Putamen (tissue), 1 donor: Measurements from ENCODE around the gene PPFIA4.
A peak's percentile ranks its signal among the peaks of the same experiment; 100 is the strongest.

Source experiments
- DNase-seq: peaks from one replicate; pipeline ENCODE4 v3.0.0-alpha.2; 2016; ENCODE audit warnings: low spot score

The PPFIA4 gene

DNA sequence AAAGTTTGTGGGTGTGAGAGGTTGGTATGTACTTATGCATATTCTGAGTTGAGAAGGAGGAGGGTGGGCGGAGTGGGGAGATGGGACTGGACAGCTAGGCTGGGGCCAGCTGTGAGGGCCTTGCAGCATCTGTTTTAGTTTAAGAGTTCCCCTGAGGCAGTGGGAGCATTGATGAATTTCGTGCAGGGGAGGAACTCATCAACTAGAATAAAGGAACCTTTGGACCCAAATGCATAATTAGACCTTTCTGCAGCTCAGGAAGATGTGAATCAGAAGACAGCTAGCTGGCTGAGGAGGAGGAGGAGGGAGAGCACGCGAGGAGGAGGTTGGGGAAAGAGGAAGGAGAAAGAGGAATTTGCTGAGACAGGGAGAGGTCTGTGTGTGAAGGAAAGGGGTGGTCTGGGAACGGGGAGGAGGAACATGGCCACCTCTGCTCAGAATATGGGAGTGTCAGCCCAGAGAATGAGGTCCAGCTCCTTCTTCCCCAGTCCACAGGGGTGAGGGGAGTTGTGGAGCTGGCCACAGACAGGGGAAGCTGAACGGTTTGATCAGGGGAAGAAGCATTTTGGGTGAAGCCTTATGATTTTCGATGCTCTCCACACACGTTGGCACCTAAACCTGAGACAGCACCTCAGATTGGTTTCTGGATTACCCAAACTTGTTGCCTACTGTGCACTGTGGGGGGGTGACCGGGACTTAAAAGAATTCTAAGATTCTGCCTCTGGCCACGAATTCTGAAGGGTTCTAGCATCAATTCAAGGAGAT lies 31.8 kb downstream of the PPFIA4 start:
- peak; percentile 71 for DNase-seq

DNA sequence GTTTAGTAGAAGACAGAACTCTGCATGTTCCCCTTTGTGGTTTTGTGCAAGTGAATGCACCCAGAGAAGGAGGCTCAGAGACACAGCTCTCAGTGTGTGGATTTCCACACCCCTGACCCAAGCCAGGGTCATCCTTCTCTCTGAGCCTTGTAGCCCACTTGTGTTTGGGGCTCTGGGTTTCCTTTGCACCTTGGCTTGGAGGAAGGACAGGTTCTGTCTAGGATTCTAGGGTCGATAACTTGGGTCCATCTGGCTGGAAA lies 32.3 kb downstream of the PPFIA4 start:
- DNase-seq: no peak

DNA sequence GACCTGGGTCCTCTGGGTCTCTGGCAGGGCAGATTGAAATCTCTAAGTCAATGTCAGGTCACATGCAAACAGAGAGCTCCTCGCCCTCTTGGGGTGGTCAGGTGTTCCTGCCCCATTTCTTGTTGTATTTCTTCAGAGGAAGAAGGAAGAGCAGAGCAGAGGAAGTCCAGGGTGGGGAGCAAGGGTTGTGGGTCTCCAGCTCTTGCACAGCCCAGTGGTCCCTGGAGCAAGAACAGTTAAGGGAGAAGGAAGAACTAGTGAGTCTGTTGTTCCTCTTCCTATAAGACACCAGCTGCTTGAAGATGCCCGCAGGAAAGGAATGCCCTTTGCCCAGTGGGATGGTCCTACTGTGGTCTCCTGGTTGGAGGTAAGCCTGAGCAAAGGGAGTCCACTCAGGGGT lies 33.2 kb downstream of the PPFIA4 start:
- DNase-seq: no peak

DNA sequence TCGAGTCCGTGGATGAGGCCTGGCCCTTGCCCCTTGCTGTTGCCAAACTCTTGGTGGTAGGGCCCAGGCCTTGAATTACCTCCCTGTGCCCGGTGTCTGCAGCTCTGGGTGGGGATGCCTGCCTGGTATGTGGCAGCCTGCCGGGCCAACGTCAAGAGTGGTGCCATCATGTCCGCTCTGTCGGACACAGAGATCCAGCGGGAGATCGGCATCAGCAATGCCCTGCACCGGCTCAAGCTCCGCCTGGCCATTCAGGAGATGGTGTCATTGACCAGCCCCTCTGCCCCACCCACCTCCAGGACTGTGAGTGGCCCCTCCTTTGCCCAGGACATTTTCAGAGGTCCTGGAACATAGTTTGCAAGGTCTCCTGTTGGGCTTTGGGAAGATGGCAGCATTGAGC lies 33.8 kb downstream of the PPFIA4 start:
- DNase-seq: no peak

DNA sequence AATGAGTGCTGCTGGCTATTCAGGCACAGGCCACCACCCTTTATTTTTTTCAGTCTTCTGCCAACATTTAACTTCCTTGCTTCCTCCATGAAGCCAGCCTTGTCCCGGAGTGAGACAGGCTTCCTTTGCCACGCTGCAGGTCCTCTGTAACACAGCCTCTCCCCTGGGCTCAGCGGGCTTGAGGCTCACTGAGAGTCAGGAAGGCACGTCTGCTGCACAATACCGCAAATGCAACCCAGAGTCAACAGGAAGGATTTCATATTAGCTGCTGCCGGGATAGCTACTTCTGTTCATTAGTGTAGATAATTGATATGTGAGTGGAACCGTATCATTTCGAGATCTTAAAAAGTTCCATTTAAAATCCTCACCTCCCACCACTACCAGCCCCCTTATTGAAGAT lies 37.0 kb downstream of the PPFIA4 start:
- DNase-seq: no peak

DNA sequence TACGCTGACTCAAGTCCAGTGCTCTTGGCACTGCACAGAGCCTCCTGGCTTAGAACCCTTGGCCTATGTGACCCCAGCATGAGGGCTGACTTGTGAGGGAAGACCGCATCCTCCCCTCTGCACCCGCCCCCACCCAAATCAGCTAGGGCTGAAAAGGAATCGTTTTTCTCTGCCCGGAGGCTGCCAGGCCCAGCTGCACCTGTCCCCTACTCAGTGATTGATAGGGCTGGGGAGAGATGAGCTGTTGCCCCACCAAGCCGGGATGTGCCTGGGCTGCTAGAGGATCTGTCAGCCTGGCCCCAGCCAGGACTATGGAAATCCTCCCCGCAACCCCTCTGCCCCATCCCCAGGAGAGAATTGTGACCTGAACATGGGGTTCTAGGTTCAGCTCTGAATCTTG lies 38.9 kb downstream of the PPFIA4 start:
- no peak for DNase-seq

DNA sequence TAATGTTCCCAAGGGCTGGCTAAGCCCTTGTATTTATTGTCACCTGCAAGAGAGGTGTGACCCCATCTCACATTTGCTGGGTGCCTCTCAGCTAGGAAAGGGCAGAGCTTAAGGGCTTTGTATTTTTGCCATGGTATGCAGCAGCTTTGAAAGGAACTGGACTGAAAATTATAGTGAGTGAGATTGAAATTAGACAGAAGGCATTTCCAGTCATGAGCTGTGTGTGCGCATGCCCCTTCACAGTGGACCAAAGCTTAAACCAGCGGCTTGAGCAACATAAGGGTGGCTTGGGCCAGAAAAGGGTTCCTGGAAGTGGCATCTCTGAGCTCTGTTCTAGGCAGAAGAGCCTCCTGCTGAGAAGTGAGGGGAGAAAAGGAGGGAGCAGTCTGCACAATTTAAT lies 39.7 kb downstream of the PPFIA4 start:
- no peak for DNase-seq

DNA sequence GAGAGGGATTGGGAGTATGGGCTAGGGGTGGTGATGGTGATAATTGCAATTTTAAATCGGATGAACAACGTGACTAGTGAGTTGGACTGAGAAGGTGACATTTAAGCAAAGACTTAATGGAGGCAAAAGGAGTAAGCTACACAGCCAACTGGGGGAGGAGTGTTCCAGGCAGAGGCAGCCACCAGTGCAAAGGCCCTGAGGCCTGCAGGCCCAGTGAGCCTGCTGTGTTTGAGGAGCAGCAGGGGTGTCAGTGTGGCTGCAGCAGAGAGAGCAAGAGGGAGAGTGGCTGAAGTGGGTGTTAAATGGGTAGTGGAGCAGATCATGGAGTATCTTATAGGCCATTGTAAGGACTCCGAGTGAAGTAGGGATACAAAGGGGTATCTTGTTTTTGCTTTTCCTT lies 40.7 kb downstream of the PPFIA4 start:
- DNase-seq: no peak

DNA sequence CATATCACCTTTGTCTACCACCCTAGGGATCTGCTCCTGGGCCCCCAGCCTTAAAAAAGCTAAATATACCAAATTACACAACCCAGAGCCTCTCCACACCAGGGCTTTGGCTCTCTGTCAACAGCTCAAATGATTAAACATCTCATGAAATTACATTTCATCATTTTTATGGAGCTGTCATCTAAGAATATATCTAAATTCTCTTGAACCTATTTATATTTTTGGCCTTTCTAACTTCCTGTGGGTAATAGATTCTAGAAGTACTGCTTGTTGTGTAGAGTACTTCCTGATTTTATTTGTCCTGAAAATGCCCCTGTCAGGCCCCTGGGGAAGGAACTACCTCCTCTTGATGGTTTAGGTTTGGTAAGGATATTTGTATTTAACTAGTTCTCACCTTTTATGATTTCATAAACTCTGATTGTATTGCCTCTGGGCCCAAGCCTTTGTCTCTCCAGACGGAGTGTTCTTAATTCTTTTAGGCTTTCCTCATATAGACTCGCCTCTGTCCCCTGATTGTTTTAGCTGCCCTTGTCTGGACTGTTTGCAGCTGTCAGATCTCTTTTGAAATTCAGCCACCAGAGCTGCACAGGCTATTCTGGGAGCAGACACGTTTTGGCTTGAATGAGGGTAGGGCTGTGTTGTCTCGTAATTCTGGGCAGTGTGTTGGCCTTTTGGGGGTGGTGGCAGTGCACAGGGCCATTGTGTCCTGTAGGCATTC lies 42.9 kb downstream of the PPFIA4 start:
- DNase-seq: peak; percentile 21

DNA sequence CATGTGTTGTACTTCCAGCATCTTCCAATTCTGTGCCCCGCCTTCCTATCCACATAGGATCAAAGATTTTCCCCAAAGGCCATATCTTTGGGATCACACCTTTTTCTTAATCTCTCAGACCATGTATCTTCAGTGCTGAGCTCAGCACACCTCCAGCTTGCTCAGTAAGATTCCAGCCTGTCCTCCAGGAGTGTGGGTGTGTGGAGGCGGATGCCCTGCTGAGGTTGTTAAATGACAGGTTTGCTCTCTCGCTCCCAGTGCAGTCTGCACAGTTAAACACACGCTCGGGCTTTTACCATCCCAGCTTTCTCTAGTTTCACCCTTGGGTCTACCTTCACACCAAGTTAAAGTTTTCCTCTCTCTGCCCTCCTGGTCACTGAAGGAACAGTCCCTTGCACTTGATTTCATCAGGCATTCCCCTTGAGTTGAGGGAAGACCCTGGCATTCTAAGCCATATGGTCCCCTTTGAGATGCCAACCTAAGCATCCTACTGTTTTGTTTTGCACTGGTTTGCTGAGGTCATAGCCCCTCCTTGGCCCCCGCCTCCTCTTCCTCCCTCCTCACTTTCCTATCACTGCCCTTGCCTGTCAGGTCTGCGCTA lies 45.8 kb downstream of the PPFIA4 start:
- no peak for DNase-seq

DNA sequence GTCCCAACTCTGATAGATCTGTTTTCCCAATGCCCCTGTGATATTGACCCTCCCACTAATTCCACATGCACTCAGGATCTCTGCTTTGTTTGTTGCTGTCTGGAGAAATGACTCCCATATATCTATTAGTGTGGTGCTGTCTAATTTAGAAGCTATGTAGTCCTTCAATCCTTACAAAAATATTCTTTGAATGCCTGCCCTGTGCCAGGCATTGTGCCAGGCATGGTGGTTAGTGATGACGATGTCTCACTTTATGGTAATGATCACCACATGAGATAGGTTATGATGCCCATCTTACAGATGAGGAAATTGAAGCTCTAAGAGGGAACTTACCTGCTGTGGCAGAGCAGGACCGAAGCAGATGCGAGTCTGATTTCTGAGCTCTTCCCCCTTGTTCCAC lies 46.6 kb downstream of the PPFIA4 start:
- no peak for DNase-seq

DNA sequence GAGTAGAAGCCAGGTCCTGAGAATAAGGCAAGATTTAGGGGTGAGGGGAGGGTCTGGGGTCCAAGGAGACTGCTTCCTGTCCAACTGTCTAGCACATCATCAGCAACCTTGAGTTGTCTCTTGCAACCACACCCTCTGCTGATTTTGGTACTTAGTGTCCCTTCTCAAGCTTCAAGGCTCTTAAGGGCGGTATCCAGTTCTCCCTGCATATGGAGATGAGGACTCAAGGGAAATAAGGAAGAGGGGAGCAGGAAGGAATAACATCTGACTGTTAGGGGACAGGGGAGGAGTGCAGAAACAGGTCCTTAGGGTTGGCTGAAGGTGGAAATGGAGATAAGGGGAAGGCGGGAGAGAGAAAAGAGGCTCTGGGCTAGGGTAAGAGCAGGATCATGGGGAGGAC lies 47.2 kb downstream of the PPFIA4 start:
- no peak for DNase-seq

DNA sequence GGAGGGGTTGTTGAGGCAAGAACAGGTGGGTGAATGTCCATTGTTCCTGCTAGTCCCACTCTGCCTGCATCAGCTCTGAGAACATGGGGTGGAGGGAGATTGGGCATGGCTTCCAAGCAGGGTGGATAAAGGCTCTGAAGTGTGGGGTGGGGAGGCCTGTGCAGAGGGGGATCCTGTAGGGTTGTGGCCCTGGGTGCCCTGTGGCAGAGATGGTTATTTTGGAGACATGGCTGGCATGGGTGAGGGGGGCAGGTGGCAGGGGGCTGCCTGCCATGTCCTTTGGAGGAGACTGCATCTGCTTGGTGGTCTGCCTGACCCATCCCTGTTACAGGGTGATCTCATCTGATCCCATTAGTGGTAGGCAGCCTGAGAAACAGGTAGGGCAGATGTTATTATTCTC lies 48.3 kb downstream of the PPFIA4 start:
- DNase-seq: no peak

DNA sequence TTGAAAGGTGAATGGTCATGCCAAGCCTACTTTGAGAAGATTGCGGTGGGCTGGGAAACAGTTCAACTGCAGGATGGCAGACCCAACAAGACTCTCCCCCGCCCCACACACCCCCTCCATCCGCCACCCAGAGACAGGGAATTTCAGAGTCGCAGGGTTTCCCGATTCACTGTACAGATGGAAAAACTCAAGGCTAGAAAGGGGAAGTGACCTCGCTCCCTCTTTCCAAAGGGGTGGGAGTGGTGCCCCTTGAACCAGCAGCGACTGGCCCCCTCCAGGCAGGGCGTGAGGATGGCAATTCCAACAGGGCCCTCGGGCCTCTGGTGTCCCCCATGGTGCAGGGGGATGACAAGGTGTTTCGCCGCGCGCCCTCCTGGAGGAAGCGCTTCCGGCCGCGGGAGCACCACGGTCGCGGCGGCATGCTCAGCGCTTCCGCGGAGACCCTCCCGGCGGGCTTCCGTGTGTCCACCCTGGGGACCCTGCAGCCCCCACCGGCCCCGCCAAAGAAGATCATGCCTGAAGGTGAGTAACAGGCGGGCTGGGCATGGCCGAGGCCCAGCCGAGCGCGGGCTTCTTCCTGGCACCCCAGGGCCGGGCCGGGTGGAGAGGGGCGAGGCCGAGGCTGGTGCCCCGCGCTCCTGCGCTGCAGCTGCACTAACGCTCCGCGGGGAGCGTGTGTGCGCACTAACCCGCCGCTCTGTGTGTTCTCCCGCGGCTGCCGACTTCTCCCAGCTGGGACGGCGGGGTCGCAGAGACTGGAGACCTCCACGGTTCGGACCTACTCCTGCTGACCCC lies 49.1 kb downstream of the PPFIA4 start:
- DNase-seq: no peak

DNA sequence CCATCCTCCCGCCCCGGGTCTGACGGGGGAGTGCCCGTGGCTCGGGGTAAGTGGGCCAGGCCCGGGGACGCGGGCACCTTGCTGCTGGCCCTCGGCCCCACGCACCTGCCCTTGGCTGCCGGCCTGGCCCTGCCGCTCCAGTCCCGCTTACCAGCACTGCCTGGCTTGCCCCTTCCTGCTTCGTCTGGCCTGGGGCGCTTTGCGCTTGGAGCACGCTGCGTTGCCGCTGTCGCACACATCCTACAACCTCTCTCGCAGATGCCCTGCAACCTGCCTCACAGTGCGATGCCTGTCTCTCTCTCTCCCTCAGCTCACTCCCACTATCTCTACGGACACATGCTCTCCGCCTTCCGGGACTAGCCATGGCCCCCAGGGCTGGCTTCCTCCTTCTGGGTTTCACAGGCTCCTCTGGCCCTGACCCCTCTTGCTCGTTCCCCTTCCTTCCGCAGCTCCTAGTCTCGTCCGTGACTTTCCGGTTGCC lies 49.8 kb downstream of the PPFIA4 start:
- DNase-seq: no peak

DNA sequence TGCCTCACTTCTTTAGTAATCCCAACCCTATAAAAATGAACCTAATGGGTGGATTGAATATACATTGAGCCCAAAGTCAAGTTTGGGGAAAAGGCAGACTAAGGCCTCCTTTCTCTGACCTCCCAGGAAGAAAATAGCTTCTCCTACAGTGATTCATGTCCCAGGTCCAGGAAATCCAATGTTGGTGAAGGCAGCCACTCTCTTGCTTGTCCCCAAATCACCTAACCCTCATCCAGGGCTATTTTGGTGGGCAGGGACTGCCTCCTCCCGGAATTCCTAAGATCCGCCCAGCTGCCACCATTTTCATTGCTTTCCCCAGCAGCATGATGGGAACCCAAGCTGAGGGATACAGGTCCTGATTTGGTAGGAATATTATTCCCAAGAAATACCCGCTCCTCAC lies 51.1 kb downstream of the PPFIA4 start:
- DNase-seq: no peak

DNA sequence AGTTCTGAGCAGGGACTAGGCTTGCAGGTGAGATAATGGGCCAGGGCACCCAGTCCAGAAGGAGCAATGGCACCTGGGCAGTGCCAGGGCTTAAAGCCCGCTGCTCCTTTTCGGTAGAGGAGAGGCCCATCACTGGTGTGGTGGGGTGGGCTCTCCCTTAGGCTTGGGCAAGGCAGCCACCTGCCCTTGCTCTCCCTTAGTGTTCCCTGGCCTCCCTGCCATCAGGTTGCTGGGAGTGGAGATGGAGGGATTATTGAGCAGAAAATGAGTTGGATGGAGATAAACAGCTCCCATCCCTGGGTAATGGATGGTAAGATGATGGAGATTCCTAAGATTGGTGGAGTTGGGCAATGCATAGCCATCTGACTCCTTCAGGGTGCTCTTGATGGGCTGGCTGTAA lies 51.7 kb downstream of the PPFIA4 start:
- DNase-seq: no peak

DNA sequence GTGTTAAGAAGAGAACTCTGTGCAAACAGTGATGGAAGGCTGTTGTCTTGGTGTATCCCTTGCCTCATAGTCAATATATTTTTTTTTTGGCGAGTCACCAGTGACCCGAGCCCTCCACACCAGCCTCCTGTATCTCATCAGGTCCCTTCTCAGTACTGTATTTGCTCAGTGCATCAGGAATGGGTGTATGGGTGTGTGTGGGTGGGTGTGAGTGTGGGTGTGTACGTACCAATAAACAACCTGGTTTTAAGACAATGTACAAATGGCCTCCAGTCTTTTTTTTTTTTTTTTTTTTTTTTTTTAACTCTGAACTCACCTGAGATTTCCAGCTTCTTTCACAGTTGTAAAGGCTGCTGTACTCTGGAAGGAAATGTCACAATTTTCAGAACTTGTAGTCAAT lies 52.2 kb downstream of the PPFIA4 start:
- DNase-seq: no peak

DNA sequence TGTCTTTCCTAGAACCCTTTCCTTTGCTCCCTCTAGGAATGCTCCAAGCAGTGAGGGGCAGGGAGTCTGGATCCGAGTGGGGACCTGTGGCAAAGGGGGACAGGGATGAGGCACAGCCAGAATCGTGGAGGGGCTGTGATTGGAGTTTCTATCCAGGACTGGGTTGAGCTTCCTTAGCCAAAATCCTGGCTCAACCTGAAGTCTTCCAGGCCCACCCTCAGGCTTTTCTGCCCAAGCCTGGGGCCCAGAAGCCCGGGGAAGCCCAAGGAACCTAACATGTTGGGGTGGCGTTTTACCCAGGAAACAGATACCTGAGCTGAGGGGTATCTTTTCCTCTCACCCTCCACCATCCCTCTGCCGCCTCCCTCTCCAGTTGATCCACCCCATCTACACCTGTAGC lies 54.2 kb downstream of the PPFIA4 start:
- DNase-seq: no peak

DNA sequence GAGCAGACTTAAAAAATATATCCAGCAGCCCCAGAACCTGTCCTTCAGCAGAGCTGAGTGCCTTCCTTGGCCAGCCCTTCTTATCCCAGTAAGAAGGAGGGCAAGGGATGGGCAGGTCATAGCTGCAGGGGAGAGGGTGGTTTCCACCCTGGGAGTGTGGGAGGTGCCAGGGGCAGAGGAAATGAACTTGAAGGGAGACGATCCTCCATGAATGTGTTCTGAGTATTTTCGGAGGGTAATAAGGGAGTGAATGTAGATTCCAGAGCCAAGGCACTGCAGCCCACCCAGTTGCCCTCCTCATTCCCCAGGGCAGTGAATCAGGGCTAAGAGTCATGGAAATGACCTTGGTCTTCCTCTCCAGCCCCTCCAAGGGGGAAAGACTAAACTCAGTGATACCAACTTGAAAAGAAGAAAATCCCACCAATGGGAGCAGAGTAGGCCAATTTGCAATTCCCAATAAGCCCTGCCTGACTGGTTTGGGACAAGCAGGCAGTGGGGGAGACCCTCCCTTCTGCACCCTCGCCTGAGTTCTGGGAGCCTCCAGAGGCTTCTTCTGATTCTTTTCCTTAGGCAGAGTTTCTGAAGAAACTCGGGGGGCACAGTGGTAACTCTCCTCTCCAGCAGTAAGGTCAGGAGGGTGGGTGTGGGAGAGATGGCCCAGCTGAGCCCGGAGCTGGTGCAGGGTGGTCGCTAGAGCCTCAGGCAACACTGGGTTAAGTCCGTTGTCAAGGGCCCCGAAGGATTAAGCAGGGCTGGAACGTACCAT lies 55.4 kb downstream of the PPFIA4 start:
- no peak for DNase-seq

DNA sequence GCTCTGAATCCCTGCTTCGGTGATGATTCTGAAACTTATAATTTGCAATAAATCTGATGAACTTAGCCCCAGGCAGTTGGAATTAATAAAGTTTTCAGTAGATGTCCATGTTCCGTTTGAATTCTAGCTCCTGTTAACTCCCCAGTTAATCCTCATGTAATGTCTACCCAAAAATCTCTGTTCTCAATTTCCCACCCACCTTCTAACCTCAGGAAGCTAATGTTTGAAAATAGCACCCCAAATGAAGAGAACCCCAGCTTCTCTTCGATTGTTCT lies 55.9 kb downstream of the PPFIA4 start:
- DNase-seq: no peak
